DLD1 (cell line): ENCODE data around the gene HAO1.
"Not testable (repeated sequence)": the region's sequence is repeated elsewhere in the genome, so short reads cannot be mapped to it uniquely, and the experiment has no call there.

Experiments
- in situ Hi-C: cut with HindIII; loops from 2 replicates; pipeline ENCODE4 v1.10.0; 2017; ENCODE audit warnings: low sequenced_read_pairs

HAO1 gene

DNA sequence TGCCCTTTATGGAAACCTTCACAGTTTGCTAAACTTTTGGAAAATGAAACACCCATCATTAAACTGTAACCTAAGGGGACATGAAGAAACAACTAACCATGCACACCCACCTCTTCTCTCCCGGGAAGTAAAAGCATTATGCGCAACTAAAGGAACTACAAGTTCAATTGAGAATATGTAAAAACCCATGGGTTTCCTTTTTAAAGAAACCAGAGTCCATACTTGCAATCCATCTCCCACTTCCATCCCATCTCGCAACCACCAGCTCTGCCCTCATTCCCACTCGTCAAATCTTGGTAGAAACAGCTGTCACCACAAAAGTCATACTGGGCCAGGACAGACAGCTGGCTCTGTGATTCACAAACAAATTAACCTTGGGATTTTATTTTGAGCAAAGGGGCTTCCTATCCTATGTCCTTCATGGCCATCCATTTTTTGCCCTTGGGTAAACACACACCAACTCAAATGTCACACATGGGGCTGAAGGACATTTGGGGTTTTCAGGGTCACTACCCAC, 81.5 kb downstream of the HAO1 start:
- in situ Hi-C loops = no loop called here

DNA sequence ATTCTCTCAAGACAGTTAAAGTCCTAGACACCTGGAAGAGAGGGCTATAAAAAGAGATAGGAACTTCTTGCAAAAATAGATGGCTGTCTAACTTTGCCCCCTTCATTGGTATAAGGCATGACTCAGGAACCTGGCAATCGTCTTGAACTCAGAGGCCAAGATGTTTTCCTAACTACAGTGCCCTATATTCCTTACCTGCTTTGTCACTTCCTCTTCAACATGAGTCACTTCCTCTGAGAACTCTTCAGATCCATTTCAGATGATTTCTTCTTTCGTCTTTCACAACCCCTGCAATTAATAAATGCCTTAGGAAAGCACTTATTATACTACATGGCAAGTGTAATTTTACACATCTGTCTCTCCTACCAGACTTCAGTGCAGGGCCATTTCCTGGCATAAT, 83.5 kb downstream of the HAO1 start:
- in situ Hi-C loops = no loop called here

DNA sequence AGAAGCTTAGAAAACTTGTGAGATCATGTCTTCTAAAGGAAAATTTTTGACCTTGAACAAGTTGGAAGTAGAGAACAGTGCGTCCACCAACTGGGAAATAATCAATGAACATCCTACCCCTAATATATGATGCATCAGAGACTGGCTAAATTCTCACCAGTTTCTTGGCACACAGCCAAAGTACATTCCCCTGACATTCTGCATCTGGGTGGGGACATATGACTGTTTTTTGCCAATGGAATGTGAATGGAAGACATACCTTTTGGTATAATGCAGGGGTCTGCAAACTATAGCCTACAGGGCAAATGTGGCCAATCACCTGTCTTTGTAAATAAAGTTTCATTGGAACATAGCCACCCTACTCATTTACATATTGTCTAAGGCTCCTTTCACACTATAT, 84.7 kb downstream of the HAO1 start:
- in situ Hi-C loops = no loop called here

DNA sequence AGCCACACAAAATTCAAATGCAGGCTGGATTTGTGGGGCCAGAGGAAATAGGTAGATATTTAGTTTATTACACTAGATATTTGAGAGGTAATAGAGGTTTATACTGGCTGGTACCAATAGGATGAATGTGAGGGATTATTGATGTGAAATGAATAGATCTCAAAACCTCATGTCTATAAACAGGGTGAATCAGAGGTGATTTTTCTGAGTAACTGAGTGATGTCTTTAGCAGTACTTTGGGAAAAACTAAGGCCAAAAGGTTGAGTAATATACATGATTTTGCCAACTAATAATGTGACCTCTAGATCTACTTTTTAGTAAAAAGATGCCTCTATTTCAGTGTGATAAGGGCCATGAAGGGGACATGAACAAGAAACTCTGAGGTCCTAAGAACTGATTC, 86.8 kb downstream of the HAO1 start:
- in situ Hi-C loops = no loop called here

DNA sequence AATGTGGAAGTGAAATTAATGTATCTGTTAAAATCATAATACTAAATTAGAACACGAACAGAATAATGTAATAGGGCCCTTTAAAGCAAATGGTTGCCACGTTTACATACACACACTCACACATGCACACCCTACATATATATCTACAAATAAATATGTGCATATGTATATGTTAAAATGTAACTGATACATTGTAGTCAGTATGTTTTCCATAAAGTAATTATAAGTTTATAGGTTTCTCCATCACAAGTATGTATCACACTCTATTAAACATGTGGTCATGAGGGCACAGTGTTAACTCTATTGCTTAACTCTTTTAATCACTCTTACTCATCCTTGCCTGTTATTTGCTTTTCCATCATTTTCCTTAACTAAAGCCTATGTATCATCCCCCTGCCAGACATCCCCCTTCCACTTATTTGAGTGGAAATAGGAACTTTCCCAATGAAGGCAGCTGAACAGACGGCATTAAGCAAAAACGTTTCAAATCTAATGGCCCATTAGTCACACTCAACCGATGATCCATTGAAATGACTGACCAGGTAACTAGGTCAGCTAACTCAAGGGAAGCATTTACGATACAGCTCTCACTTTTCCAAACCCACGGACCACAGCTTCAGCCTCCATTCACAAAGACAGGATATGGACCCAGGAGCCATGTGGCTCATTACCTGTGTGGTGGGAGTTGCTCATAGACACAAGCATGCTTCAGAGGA, 89.3 kb downstream of the HAO1 start:
- in situ Hi-C loops = no loop called here

DNA sequence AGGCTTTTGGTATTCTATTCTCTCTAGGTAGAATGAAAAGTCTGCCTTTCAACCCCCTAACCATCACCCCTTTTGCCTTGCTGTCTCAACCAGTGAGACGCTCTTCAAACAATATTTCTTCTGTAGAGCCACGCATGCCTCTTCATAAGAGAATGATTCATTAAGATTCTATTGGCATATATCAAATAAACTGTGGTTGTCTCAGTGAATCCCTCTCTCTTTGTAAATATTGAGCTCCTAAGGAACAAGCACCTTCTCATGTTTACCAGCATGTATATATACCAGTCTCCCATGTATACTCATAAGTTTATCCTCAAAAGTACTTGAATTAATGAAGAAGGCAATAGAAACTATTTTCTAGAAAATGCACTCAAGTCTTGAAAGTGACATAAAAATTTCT, 90.6 kb downstream of the HAO1 start:
- in situ Hi-C loops = no loop called here

DNA sequence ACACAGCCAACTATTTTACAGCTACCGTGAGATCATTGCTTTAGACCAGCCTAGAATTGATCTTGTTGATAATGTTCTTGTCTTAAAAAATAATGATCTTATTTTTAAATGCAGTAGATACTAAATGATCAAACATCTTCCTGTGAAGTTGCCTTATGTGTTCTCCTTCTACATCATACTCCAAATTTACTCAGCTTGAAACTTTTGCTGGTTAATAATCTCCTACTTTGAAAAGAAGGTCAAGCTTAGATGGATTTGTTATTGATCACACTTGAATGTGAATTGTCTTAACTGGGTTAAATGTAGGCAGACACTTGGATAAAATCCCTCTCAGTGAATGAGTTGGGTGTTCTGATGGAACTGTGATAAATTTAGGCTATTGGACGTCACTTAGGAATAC, 91.9 kb downstream of the HAO1 start:
- in situ Hi-C loops = no loop called here

DNA sequence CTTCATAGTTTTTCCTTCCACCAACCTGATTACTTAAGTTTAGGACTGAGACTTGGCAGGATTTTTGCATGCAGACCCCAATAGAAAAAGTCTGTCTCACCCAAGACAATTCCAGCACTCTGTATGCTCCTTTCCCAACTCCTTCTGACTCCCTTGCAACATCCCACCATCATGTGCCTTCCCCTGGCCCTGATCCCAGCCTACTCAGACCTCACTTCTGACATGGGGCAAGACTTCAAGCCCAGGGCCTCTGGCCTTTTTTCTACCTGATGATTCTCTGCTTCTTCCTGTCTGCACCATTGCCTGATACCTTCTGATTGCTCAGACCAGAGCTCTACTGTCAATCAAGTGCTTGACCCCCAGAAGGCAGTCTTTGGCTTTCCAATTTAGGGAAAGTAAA, 96.6 kb downstream of the HAO1 start:
- in situ Hi-C loops = no loop called here

DNA sequence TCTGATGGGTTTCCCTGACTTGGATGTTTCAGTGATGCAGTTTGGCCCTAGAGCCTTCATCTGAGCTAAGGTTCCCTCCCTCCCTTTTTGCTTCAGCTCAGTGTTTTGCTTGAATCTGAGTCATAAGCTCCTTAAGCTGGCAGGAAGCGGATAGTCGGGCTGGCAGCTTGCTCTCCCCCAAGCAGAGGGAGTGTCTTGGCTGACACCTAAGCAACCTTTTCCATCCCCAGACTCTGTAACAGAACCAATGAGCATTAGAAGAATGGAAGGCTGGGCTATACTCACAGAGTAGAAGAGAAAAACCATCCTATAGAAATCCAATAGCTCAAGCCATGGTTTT, 98.3 kb downstream of the HAO1 start:
- in situ Hi-C loops = no loop called here

DNA sequence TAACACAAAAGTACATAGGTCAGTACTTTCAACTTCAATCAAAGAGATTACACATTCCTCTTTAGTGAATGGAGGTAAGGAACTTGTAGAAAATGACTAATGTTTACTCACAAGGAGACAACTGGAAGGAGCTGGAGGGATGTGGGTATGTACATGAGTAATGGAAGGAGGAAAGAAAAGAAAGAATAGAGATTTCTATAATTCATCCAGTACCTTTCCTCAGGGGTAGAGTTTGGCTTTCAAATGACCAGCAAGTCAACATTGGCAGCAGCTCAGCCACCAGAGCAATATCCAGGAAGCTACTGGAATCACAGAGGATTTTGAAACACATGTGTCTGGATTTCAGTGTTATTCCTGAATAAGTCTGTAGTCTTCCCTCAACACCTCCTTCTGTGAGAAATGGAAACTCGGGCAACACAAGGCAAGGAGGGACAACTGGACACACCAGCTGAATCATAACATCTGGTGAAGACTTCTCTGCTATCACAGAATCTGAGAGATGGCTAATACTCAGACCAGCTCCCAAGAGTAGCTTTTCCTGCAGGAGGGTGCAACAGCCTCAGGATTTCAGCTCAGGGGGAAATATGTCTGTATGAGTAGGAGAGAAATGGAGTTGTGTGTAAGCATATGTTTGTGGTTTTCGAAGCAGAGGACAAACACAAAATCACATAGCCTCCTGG, 98.8 kb downstream of the HAO1 start:
- in situ Hi-C loops = no loop called here

DNA sequence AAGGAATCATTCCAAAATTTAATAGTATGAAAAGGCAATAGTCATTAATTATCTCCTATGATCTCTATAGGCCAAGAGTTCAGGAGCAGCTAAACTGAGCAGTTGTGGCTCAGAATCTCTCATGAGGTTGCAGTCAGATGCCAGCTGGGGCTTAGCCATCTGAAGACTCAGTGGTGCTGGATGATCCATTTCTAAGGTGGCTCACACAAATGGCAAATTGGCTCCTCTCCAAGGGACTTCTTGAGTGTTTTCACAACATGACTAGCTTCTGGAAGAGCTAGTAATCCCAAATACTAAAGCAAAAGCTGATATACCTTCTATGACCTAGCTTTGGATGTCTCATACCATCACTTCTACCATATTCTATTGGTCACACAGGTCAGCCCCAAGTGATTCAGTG, 104.2 kb downstream of the HAO1 start:
- in situ Hi-C loops = no loop called here

DNA sequence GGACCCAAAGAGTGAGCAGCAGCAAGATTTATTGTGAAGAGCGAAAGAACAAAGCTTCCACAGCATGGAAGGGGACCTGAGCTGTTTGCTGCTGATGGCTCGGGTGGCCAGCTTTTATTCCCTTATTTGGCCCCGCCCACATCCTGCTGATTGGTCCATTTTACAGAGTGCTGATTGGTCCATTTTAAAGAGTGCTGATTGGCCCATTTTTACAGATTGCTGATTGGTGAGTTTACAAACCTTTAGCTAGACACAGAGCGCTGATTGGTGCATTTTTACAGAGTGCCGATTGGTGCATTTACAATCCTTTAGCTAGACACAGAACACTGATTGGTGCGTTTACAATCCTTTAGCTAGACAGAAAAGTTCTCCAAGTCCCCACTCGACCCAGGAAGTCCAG, 105.8 kb downstream of the HAO1 start:
- in situ Hi-C loops = not testable (repeated sequence)
